OCI-LY1 (cell line): ENCODE results near the gene ZNF385D.

ENCODE experiments used
- H2AFZ ChIP-seq: fragments of 200-600 bp; sonication (generic), shearing (Covaris generic); 2 replicates; pipeline ENCODE4 v1.6.0; 2014; ENCODE audit warnings: antibody characterized with exemption, mild to moderate bottlenecking, low read length
- H3F3A ChIP-seq: fragments of 200-600 bp; sonication (generic), shearing (Covaris generic); 2 replicates; pipeline ENCODE4 v1.6.0; 2014; ENCODE audit warnings: mild to moderate bottlenecking, antibody characterized with exemption, low read length, moderate library complexity; ENCODE audit not compliant: insufficient read depth
- H3K27ac ChIP-seq: fragments of 200-600 bp; sonication (generic); 2 replicates; pipeline ENCODE4 v1.5.1; 2014; ENCODE audit warnings: low read length, mixed run types, mild to moderate bottlenecking, low read depth; ENCODE audit not compliant: poor library complexity, severe bottlenecking
- H3K27me3 ChIP-seq: fragments of 200-600 bp; sonication (generic); 2 replicates; pipeline ENCODE4 v1.6.0; 2014; ENCODE audit warnings: antibody characterized with exemption, mild to moderate bottlenecking, low read length, moderate library complexity; ENCODE audit not compliant: insufficient read depth
- H3K36me3 ChIP-seq: fragments of 200-600 bp; sonication (generic); 2 replicates; pipeline ENCODE4 v1.6.1; 2014; ENCODE audit warnings: mild to moderate bottlenecking, antibody characterized with exemption, low read length, moderate library complexity, mixed read lengths; ENCODE audit not compliant: insufficient read depth
- H3K4me1 ChIP-seq: fragments of 200-600 bp; sonication (generic); 2 replicates; pipeline ENCODE4 v1.5.1; 2014; ENCODE audit warnings: mild to moderate bottlenecking, low read length, moderate library complexity; ENCODE audit not compliant: insufficient read depth, severe bottlenecking
- H3K4me2 ChIP-seq: fragments of 200-600 bp; sonication (generic), shearing (Covaris generic); 2 replicates; pipeline ENCODE4 v1.6.1; 2014; ENCODE audit warnings: low read length
- H3K4me3 ChIP-seq: fragments of 200-600 bp; sonication (generic); 2 replicates; pipeline ENCODE4 v1.5.1; 2014; ENCODE audit warnings: low read length, low read depth, mild to moderate bottlenecking, mixed read lengths; ENCODE audit not compliant: poor library complexity, severe bottlenecking
- H3K79me2 ChIP-seq: fragments of 200-600 bp; shearing (Covaris generic); 2 replicates; pipeline ENCODE4 v1.6.1; 2016; ENCODE audit warnings: mixed run types, low read length, mixed read lengths; ENCODE audit not compliant: insufficient read depth
- H3K9ac ChIP-seq: fragments of 200-600 bp; sonication (generic), shearing (Covaris generic); 2 replicates; pipeline ENCODE4 v1.6.1; 2014; ENCODE audit warnings: mild to moderate bottlenecking, low read length, mixed read lengths
- H3K9me2 ChIP-seq: fragments of 200-600 bp; sonication (generic), shearing (Covaris generic); 2 replicates; pipeline ENCODE4 v1.6.1; 2014; ENCODE audit warnings: low read depth, mild to moderate bottlenecking, low read length, mixed read lengths
- H3K9me3 ChIP-seq: fragments of 200-600 bp; shearing (Covaris generic); 2 replicates; pipeline ENCODE4 v1.6.1; 2014; ENCODE audit warnings: low read length, mixed read lengths
- H4K20me1 ChIP-seq: fragments of 200-600 bp; sonication (generic), shearing (Covaris generic); 2 replicates; pipeline ENCODE4 v1.6.0; 2016; ENCODE audit warnings: mild to moderate bottlenecking, low read length; ENCODE audit not compliant: insufficient read depth
- EZH2 ChIP-seq: fragments of 200-600 bp; sonication (generic), shearing (Covaris generic); IDR thresholded peaks from 2 replicates; pipeline ENCODE4 v1.8.0; 2017; ENCODE audit warnings: borderline replicate concordance, mixed run types, mild to moderate bottlenecking, antibody characterized with exemption, low read length, moderate library complexity, mixed read lengths
- TF ChIP-seq, protein P1 (sequence below): fragments of 200-600 bp; sonication (generic), shearing (Covaris generic); IDR thresholded peaks from 2 replicates; pipeline ENCODE4 v1.5.1; 2017; ENCODE audit warnings: mild to moderate bottlenecking, antibody characterized with exemption, low read length, moderate library complexity, mixed read lengths

The ZNF385D gene

DNA sequence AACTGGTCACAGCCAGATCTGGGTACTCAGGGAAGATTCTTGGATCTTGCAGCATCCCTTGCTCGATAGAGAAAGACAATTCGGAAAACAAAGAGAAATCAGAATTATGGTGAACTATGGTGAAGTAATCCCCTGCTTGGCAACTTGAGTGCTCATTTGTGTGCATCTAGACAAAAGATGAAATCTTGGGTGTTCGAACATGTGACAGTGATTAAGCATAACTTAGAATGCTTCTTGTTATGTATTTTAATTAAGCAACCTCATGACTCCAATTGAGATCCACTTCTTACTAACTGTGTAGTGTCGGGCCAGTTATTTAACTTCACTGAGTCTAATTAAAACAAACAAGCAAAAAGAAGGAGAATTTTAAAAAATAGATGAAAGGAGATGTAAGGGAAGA, 56.5 kb downstream of the ZNF385D start:
- Histone ChIP-seq H3K27me3 (no peaks in the 10 kb centered on the region), H3F3A (no peaks in the 10 kb centered on the region), H3K4me1 (no peaks in the 10 kb centered on the region), H2AFZ (no peak overlapping the region), H3K27ac (no peak overlapping the region), H3K4me3 (no peak overlapping the region), H3K9ac (no peak overlapping the region), H3K36me3 (no peaks in the 10 kb centered on the region), H3K4me2 (no peak overlapping the region), H3K9me3 (no peaks in the 10 kb centered on the region), H4K20me1 (no peaks in the 10 kb centered on the region), H3K9me2 (no peaks in the 10 kb centered on the region), H3K79me2 (no peaks in the 10 kb centered on the region)
- TF ChIP-seq EZH2: no peak
- TF ChIP-seq, protein P1, sequence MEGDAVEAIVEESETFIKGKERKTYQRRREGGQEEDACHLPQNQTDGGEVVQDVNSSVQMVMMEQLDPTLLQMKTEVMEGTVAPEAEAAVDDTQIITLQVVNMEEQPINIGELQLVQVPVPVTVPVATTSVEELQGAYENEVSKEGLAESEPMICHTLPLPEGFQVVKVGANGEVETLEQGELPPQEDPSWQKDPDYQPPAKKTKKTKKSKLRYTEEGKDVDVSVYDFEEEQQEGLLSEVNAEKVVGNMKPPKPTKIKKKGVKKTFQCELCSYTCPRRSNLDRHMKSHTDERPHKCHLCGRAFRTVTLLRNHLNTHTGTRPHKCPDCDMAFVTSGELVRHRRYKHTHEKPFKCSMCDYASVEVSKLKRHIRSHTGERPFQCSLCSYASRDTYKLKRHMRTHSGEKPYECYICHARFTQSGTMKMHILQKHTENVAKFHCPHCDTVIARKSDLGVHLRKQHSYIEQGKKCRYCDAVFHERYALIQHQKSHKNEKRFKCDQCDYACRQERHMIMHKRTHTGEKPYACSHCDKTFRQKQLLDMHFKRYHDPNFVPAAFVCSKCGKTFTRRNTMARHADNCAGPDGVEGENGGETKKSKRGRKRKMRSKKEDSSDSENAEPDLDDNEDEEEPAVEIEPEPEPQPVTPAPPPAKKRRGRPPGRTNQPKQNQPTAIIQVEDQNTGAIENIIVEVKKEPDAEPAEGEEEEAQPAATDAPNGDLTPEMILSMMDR: no peak

DNA sequence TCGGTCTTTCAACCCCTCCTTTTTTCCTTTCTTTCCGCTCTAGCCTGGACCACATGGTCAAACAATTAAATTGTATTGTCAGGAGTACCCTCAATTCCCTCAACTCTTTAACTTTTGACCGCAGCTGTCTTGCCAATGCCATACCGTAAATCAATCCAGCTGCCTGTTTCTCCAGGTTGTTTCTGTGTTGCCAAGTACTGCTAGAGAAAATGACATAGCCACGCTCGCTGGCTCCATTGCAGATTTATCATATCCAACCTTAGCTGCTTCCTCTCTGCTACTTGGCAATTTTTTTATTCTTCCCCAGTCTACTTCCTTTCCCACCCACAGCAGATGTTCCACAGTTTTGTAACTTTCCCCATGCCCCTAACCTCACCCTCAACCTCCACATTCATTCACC, 60.0 kb downstream of the ZNF385D start:
- Histone ChIP-seq H3K9ac (no peak overlapping the region), H3K9me2 (no peaks in the 10 kb centered on the region), H3F3A (no peaks in the 10 kb centered on the region), H3K9me3 (no peaks in the 10 kb centered on the region), H4K20me1 (no peaks in the 10 kb centered on the region), H3K79me2 (no peaks in the 10 kb centered on the region), H2AFZ (no peak overlapping the region), H3K4me3 (no peak overlapping the region), H3K4me2 (no peak overlapping the region), H3K36me3 (no peaks in the 10 kb centered on the region), H3K27me3 (no peaks in the 10 kb centered on the region), H3K27ac (no peak overlapping the region), H3K4me1 (no peaks in the 10 kb centered on the region)
- no peak for TF ChIP-seq EZH2
- TF ChIP-seq, protein P1: no peak

DNA sequence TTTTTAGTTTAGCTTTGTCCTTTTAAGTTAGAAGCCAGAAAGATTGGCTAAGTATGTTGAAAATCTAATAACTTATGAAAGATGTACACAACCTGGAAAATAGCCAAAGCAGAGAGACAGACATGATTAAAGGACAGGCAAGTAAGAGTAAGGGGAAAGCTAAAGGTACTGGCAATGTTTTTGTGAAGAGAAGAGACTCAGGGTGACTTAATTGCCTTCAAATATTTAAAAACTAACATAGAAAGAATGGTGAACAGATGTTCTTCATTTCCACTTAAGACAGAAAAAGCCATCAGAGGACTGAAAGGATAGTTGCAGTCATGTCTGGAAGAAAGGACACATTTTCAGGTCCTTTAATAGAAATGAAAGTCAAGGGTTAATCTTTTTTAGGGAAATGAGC, 68.8 kb downstream of the ZNF385D start:
- H3F3A ChIP-seq: no peaks in the 10 kb centered on the region
- H3K9me3 ChIP-seq: no peaks in the 10 kb centered on the region
- H4K20me1 ChIP-seq: no peaks in the 10 kb centered on the region
- H3K36me3 ChIP-seq: no peaks in the 10 kb centered on the region
- no peaks in the 10 kb centered on the region for H3K79me2 ChIP-seq
- H3K4me3 ChIP-seq: no peak overlapping the region
- TF ChIP-seq, protein P1: no peak
- TF ChIP-seq EZH2: no peak
- H3K4me1 ChIP-seq: no peaks in the 10 kb centered on the region
- no peak overlapping the region for H3K9ac ChIP-seq
- no peak overlapping the region for H2AFZ ChIP-seq
- H3K27ac ChIP-seq: no peak overlapping the region
- no peaks in the 10 kb centered on the region for H3K9me2 ChIP-seq
- no peaks in the 10 kb centered on the region for H3K27me3 ChIP-seq
- H3K4me2 ChIP-seq: no peak overlapping the region
